GM19324 (cell line): Measurements from ENCODE around the gene GNPAT.

Experiments used
- ATAC-seq: cut with Tn5 transposase; IDR thresholded peaks from one replicate; pipeline ENCODE4 v1.9.1; 2021; ENCODE audit warnings: mild to moderate bottlenecking, moderate library complexity; ENCODE audit not compliant: unreplicated experiment, low FRiP score

The GNPAT gene

DNA sequence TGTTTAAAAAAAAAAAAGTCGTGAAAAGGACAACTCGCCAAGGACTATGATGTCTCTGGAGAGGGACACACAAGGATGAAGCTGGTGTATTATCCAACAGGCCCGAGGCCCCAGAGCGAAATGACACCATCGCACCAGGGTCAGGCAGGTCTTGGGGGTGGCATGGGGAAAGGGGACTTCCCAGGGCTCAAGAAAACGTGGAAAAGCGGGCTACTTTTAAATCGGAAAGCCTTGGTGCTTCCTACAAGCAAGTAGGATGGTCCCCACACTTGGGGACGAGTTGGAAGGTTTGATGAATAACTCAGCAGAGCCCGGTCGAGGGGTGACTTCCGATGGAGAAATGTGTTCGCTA is 505 bp upstream of the GNPAT start:
- peak; percentile 12 for ATAC-seq

GRCh38 chr1:231241750-231242149 is 738 bp downstream of the GNPAT start:
- ATAC-seq = no peak

DNA sequence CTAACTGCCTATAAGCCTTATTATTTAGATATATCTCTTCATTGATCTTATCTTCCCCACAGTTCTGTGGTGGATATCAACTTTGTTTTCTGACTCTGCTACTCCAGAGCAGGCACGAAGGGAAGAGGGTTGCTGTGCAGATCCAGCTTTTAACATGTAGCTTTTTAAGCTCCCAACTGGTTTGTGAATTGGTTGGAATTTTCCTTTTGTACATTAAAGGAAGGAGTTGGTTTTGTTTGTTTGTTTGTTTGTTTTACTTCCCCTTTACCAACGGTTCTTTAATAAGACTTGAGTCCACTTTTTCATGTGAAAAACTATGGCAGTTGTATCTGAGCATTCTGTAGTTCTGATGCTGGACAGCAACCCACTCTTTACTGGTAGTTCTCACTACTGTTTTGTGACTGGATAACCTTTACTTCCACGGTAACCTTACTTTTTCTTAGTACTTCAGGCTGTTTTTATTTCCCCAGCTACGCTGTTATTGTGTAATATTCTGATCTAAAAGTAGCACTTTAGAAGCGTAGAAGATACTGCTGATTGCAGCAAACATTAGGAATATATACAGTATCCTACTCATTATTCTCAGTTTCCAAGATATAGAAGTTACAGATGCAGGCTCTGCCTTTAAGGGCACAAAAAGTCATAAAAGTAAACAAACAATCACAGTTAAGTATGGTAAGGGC is 1.6 kb downstream of the GNPAT start:
- ATAC-seq = no peak

GRCh38 chr1:231248778-231249177 is 7.8 kb downstream of the GNPAT start:
- ATAC-seq = no peak

DNA sequence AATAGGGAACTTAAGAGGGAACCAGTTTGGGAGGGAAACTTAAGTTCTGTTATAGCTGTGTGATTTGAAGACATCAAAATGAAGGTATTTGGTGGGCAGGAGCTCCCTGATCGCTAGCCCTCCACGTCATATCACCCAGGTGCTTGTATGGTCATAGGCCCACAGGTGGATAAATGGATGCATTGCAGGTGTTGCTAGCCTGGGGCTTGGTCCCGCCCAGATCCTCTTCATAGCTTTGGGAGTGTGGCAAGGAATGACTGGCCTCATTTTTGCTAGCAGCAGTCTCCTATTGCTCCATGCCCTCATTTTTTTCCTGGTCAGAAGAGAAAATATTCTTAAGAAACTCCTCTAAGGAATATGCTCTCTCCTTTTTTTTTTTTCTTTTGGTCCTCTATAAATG is 11.3 kb downstream of the GNPAT start:
- ATAC-seq = no peak

GRCh38 chr1:231260351-231260750 is 19.3 kb downstream of the GNPAT start:
- no peak for ATAC-seq

DNA sequence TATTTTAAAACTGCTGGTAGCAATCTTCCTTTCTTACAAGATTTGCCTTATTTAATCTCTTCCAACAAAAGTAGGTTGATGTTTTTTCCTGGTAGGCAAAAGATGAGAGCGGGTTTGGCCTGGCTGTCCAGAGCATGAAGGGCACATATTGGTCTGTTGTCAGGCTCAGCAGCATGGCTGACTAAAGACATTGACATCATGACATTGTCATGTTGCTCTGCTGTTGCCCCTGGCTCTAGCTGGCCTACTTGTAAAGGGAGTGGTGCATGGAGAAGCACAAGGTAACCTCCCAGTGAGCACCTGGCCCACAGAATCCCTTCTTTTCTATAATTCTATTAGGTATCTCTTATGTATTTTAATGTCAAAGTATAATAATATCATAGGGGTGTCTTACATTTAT is 23.6 kb downstream of the GNPAT start:
- ATAC-seq = no peak

GRCh38 chr1:231265379-231265778 is 24.4 kb downstream of the GNPAT start:
- no peak for ATAC-seq

GRCh38 chr1:231266811-231267322 is 25.9 kb downstream of the GNPAT start:
- ATAC-seq = no peak

DNA sequence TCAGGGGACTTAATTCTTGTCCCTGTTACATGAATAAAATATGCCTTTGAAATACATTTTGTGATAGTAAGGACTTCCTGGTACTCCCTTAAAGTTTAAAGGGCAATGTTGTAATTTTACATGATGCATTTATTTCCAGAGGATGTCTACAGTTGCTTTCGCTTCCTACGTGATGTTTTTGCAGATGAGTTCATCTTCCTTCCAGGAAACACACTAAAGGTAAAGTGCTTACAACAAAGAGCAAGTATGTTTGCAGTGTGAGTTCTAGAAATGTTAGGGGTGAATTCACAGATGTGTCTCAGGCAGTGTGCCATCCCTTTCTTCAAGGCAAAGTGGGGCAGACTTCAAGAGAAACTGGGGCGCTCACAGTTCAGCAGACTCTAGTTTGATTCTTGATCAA is 31.2 kb downstream of the GNPAT start:
- ATAC-seq = no peak

GRCh38 chr1:231272880-231273279 is 31.9 kb downstream of the GNPAT start:
- ATAC-seq = no peak

DNA sequence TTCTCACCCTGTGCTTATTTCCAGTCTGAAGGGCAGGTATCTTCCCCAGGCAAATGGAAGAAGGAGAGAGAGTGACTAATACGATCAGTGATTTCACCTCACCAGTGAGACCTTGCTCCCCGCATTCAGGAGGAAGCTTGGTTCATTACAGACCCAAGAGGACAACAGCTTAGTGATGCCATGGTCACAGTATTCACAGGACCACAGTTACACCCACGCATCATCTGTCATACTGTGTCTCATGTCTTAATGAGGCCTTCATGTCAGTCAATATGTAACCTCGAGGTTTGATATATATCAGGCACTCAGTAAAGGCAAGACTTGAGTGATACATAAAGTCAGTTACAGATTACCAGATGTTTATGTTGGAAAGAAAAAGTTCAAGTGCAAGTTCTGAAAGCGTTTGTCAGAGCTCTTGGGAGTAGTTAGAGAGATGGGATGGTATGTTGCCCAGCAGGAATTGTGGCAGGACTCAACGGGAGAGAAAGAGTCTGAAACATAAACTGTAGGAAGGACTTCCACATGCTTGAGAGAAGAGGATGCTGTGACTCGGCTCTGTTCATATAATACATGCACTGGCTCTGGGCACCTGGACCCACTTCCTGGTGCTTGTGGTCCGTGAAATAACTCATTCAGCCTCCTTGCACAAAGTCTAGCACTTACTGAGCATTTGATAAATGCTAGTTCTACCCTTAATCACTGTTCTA is 33.3 kb downstream of the GNPAT start:
- no peak for ATAC-seq

GRCh38 chr1:231278100-231278790 is 37.2 kb downstream of the GNPAT start:
- no peak for ATAC-seq

- no peak for ATAC-seq
Observed at GRCh38 chr1:231279081-231279480, 38.1 kb downstream of the GNPAT start.

- no peak for ATAC-seq
Observed at GRCh38 chr1:231279683-231280082, 38.7 kb downstream of the GNPAT start.

GRCh38 chr1:231284441-231284840 is 43.4 kb downstream of the GNPAT start:
- no peak for ATAC-seq

GRCh38 chr1:231286603-231287002 is 45.6 kb downstream of the GNPAT start:
- ATAC-seq = no peak

GRCh38 chr1:231295938-231296337 is 54.9 kb downstream of the GNPAT start:
- ATAC-seq = no peak

GRCh38 chr1:231301990-231302389 is 61.0 kb downstream of the GNPAT start:
- ATAC-seq = no peak

GRCh38 chr1:231310391-231310934 is 69.5 kb downstream of the GNPAT start:
- ATAC-seq = no peak

GRCh38 chr1:231311720-231312431 is 70.9 kb downstream of the GNPAT start:
- ATAC-seq = no peak
